Upper lobe of right lung (tissue), 1 donor: ENCODE measurements around the gene PACS2. TPM values are rescaled to one million over a fixed set of nuclear protein-coding genes. Genes with fewer than 3 reads are reported as not detected.
A peak's percentile ranks its signal among the peaks of the same experiment; 100 is the strongest.

Experiments
- ATAC-seq: fragments of 200-7000 bp; cut with Tn5 transposase; one replicate; pipeline ENCODE4 v1.9.1; 2020; ENCODE audit warnings: mild to moderate bottlenecking, moderate library complexity
- DNase-seq: peaks from one replicate; pipeline ENCODE4 v3.0.0-alpha.2; 2020
- H3K27ac ChIP-seq: fragments of 200-600 bp; one replicate; pipeline ENCODE4 v1.8.0; 2022
- H3K27me3 ChIP-seq: fragments of 200-600 bp; one replicate; pipeline ENCODE4 v1.8.0; 2022; ENCODE audit warnings: mild to moderate bottlenecking
- H3K36me3 ChIP-seq: fragments of 200-600 bp; one replicate; pipeline ENCODE4 v1.8.0; 2022
- H3K4me1 ChIP-seq: fragments of 200-600 bp; one replicate; pipeline ENCODE4 v1.8.0; 2022
- H3K4me3 ChIP-seq: fragments of 200-600 bp; one replicate; pipeline ENCODE4 v1.8.0; 2022; ENCODE audit warnings: mild to moderate bottlenecking
- H3K9me3 ChIP-seq: fragments of 200-600 bp; one replicate; pipeline ENCODE4 v1.8.0; 2022
- intact Hi-C: fragments of 100-400 bp; cut with DNase I; formaldehyde crosslinking; loops from one replicate; pipeline ENCODE4 v1.11.0; 2022
- total RNA-seq: library from RNA; stranded (reverse); fragmentation: NEBNext Ultra II Directional; extraction: Animal tissue kit (Norgen Biotek cat#: 25700); gene quantifications from one replicate; pipeline ENCODE4 v1.2.1, GENCODE V29; 2021
- TF ChIP-seq, protein P1 (sequence below): fragments of 200-600 bp; IDR thresholded peaks from one replicate; pipeline ENCODE4 v1.8.0; 2022; ENCODE audit warnings: antibody characterized with exemption
- donor health status: DM: no; HTN: yes; CAD: no; lungs with severe emphysema.

Gene PACS2
- total RNA-seq, 1 donor from 2014 or later = 86.6 TPM

DNA sequence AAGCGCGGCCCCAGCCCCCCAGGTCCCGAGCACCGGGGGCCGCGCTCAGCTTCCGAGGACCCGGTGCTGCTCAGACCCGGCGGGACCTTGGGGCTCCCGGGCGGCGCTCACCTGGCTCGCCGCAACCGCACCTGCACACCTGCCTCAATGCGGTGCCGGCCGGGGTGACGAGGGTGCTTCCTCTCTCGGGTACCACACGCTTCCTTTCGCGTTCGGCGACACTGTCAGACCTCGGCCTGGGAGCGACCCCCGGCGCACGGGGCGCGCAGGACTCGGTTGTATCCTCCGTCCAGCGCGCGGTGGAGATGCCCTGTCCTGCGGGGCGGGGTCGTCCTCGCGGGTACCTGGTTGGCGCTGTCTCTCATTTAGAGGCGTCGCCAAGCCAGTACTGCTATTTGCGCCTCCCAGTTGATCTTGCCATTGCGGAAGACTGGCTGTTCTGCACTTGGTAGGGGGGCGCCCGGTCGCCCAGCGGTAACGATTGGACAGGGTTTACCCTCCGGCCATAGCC lies 718 bp downstream of the PACS2 start:
- TF ChIP-seq, protein P1, sequence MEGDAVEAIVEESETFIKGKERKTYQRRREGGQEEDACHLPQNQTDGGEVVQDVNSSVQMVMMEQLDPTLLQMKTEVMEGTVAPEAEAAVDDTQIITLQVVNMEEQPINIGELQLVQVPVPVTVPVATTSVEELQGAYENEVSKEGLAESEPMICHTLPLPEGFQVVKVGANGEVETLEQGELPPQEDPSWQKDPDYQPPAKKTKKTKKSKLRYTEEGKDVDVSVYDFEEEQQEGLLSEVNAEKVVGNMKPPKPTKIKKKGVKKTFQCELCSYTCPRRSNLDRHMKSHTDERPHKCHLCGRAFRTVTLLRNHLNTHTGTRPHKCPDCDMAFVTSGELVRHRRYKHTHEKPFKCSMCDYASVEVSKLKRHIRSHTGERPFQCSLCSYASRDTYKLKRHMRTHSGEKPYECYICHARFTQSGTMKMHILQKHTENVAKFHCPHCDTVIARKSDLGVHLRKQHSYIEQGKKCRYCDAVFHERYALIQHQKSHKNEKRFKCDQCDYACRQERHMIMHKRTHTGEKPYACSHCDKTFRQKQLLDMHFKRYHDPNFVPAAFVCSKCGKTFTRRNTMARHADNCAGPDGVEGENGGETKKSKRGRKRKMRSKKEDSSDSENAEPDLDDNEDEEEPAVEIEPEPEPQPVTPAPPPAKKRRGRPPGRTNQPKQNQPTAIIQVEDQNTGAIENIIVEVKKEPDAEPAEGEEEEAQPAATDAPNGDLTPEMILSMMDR = no peak
- Histone ChIP-seq H3K27ac (peak overlapping the region; percentile 58), H3K27me3 (no peaks in the 10 kb centered on the region), H3K4me3 (peak overlapping the region; percentile 73), H3K36me3 (no peaks in the 10 kb centered on the region), H3K9me3 (no peaks in the 10 kb centered on the region), H3K4me1 (peaks cover 30% of the 10 kb centered on the region)
- peak; percentile 77 for DNase-seq
- intact Hi-C loops = no loop called here
- peak; percentile 28 for ATAC-seq

DNA sequence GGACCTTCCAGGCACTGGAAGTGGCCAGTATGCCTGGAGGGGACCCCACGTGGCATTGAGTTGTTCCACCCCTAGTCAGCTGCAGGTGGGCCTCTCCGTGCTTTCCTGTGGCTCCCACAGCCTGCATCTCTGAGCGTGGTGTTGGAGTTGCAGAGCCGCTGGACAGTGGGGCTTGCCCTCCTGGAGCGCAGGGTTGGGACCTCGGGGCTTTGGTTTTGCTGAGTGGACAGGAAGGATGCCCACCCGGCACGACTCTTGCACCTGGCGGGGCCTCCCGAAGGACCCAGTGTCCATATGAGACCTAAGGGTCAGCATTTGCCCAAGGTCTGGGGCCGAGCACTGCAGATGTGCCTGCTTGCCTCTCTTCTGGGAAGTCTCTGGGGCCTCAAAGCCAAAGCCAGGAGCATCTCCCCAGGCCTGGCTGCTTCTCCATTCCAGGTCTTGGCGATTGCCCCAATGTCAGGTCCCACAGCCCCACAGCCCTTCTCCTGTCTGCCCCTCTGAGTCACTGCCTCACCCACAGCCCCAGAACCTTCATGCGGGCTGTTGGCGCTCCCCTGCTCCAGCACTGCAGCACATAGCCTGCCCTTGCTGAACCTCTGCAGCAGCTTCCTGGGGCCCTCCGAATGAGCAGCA lies 1.5 kb downstream of the PACS2 start:
- no peak for ATAC-seq
- peak overlapping the region; percentile 73 for H3K4me3 ChIP-seq
- peak overlapping the region; percentile 58 for H3K27ac ChIP-seq
- no peaks in the 10 kb centered on the region for H3K27me3 ChIP-seq
- intact Hi-C loops = no loop called here
- no peak for DNase-seq
- TF ChIP-seq, protein P1 = no peak
- no peaks in the 10 kb centered on the region for H3K36me3 ChIP-seq
- H3K4me1 ChIP-seq = peaks cover 30% of the 10 kb centered on the region
- no peaks in the 10 kb centered on the region for H3K9me3 ChIP-seq

DNA sequence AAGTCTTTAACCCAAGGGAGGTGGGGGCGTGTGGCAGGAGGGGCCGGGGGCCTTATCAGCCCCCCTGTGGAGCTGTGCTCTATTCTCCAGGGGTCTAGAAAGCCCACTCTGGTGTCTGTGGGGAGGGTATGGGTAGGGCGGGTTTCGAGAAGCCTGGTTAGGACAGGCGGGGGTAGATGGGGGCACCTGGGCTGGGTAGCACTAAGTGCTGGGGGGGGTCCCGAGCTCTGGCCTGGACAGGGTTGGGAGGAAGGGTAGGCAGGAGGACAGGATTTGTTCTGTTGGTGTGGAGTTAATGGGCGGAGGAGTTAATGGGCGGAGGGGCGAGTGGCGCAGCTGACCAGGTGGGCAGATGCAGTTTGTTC lies 2.0 kb downstream of the PACS2 start:
- no peak overlapping the region for H3K27ac ChIP-seq

DNA sequence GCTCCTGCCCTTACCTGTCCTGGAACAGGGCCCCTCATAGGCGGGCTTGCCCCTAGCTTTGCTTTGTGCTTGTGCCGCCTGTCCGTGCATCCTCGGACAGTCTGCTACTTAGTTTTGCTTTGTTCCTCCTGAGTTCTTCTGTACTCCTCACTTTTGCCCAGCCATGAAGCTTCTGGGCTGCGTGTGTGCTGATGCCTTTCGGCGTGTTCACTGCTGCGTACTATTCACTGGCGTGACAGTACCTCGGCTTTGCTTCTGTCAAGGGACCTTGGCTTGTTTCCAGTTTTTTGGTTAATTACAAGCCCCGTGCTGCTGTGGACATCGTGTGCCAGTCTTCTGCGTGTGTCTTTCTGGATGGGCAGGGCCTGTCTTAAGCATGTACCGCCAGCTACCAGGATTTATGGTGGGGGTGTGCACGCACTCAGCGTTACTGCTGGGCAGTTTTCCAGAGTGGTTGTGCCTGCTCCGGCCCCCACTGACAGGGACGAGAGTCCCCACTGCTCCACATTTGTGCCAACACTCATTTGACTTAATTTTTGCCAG lies 2.5 kb downstream of the PACS2 start:
- no peak overlapping the region for H3K27ac ChIP-seq

More for the DNA sequence above, 2.0 kb downstream of the PACS2 start:
- intact Hi-C loops = no loop called here
- Histone ChIP-seq H3K4me1 (peaks cover 30% of the 10 kb centered on the region), H3K27me3 (no peaks in the 10 kb centered on the region), H3K4me3 (no peak overlapping the region), H3K9me3 (no peaks in the 10 kb centered on the region), H3K36me3 (no peaks in the 10 kb centered on the region)
- no peak for DNase-seq
- TF ChIP-seq, protein P1 = no peak
- no peak for ATAC-seq

DNA sequence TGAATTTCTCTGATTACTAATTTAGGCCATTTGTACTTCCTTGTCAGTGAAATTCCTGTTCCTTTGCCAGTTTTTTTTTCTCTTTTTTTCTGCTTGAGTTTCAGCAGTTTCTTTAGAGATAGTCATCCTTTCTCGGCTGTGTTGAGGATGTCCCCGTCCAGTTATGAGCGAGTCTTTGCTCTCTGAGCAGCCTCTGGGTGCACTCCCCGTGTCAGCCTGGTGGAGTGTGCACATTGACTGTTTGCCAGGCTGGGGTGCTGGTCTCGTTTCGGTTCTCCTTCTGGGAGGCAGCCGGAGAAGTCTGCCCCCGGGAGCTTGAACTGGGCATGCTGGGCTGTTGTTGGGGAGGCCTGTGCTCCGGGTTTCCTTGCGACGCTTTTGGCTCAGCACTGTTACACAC lies 3.0 kb downstream of the PACS2 start:
- Histone ChIP-seq H3K27me3 (no peaks in the 10 kb centered on the region), H3K4me3 (peak overlapping the region; percentile 19), H3K4me1 (peaks cover 30% of the 10 kb centered on the region), H3K27ac (no peak overlapping the region), H3K9me3 (no peaks in the 10 kb centered on the region), H3K36me3 (no peaks in the 10 kb centered on the region)
- intact Hi-C loops = no loop called here
- ATAC-seq (peak; percentile 45), DNase-seq (no peak)
- TF ChIP-seq, protein P1 = peak; percentile 21

More for the DNA sequence above, 2.5 kb downstream of the PACS2 start:
- Histone ChIP-seq H3K4me1 (peaks cover 30% of the 10 kb centered on the region), H3K27me3 (no peaks in the 10 kb centered on the region), H3K36me3 (no peaks in the 10 kb centered on the region), H3K4me3 (peak overlapping the region; percentile 19), H3K9me3 (no peaks in the 10 kb centered on the region)
- intact Hi-C loops = no loop called here
- TF ChIP-seq, protein P1 = no peak
- no peak for ATAC-seq
- DNase-seq = no peak
